Fibroblast of lung (primary cell): ENCODE data around the gene TTLL9.

ENCODE experiments used
- EZH2 ChIP-seq: IDR thresholded peaks from 2 replicates; pipeline ENCODE4 v1.5.1; 2012; ENCODE audit warnings: low read length, control low read depth, mild to moderate bottlenecking; ENCODE audit errors: missing control alignments
- TF ChIP-seq, protein P1 (sequence below), 2 donors: IDR thresholded peaks in 1 of 2; conservative IDR thresholded peaks in 1 of 2; 1 replicate in 1 of 2; 2 replicates in 1 of 2; pipeline ENCODE4 v1.5.1; 2011 to 2012; ENCODE audit warnings: low read length in 2 of 2, control low read depth in 1 of 2, inconsistent platforms in 1 of 2, low read depth in 1 of 2, mild to moderate bottlenecking in 1 of 2

DNA sequence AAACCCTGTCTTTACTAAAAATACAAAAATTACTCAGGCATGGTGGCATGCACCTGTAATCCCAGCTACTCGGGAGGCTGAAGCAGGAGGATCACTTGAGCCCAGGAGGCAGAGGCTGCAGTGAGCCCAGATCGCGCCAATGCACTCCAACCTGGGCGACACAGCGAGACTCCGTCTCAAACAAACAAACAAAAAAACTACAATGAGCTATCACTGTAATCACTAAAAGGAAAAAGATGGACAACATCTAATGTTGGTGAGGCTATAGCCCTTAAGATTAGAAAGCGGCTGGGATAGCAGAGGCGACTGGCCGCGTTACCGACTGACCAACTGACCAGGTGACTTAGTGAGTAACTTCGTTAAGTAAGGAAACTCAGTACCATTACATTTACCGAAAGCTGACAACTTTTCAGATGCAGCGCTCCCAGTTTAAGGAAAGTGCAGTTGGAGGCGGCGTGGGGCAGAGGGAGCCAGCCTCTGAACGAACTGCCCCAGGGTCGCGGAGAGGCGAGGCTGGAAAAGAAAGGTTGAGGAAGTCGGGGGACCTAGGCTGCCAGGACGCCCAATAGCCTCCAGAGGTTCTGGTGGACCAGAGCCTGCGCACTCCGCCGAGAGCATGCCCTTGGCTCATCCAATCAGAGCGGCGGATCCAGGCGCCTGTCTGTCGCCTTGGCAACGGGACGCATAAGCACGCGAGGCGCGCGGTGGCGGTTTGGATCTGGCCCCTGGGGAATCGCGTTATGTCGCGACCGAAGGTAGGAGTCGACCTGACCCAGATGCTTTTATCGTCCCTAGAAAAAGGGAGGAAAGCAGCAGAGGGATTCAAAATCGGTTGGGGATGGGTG is 8.9 kb downstream of the TTLL9 start:
- no peak for TF ChIP-seq EZH2
- TF ChIP-seq, protein P1, sequence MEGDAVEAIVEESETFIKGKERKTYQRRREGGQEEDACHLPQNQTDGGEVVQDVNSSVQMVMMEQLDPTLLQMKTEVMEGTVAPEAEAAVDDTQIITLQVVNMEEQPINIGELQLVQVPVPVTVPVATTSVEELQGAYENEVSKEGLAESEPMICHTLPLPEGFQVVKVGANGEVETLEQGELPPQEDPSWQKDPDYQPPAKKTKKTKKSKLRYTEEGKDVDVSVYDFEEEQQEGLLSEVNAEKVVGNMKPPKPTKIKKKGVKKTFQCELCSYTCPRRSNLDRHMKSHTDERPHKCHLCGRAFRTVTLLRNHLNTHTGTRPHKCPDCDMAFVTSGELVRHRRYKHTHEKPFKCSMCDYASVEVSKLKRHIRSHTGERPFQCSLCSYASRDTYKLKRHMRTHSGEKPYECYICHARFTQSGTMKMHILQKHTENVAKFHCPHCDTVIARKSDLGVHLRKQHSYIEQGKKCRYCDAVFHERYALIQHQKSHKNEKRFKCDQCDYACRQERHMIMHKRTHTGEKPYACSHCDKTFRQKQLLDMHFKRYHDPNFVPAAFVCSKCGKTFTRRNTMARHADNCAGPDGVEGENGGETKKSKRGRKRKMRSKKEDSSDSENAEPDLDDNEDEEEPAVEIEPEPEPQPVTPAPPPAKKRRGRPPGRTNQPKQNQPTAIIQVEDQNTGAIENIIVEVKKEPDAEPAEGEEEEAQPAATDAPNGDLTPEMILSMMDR (conservative IDR thresholded peaks at IDR 0.05 in 1 of 2, IDR thresholded peaks at IDR 0.05 in 1 of 2; ENCODE audit: low read depth in 1 of 2, low read length in 2 of 2), result no peak
